ENCODE data around the gene TMX1. TPM values are rescaled to one million over a fixed set of nuclear protein-coding genes. Genes with fewer than 3 reads are reported as not detected.

Gene TMX1, protein sequence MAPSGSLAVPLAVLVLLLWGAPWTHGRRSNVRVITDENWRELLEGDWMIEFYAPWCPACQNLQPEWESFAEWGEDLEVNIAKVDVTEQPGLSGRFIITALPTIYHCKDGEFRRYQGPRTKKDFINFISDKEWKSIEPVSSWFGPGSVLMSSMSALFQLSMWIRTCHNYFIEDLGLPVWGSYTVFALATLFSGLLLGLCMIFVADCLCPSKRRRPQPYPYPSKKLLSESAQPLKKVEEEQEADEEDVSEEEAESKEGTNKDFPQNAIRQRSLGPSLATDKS
- total RNA-seq: 10 to 100 TPM; 29.9 to 31.9 (median 30.1) TPM
- long read RNA-seq, donor 1, transcript TMX1-201 (8 exons, 3,995 nt): major isoform, 66 of 73 reads
- long read RNA-seq, donor 1, partial matches to known transcripts: 2 of 73 reads
- long read RNA-seq, donor 1, other reads (novel, unspliced or antisense): 5 of 73 reads
- long read RNA-seq, donor 2, transcript TMX1-201 (8 exons, 3,995 nt): major isoform, 53 of 63 reads
- long read RNA-seq, donor 2, partial matches to known transcripts: 7 of 63 reads
- long read RNA-seq, donor 2, other reads (novel, unspliced or antisense): 3 of 63 reads

DNA sequence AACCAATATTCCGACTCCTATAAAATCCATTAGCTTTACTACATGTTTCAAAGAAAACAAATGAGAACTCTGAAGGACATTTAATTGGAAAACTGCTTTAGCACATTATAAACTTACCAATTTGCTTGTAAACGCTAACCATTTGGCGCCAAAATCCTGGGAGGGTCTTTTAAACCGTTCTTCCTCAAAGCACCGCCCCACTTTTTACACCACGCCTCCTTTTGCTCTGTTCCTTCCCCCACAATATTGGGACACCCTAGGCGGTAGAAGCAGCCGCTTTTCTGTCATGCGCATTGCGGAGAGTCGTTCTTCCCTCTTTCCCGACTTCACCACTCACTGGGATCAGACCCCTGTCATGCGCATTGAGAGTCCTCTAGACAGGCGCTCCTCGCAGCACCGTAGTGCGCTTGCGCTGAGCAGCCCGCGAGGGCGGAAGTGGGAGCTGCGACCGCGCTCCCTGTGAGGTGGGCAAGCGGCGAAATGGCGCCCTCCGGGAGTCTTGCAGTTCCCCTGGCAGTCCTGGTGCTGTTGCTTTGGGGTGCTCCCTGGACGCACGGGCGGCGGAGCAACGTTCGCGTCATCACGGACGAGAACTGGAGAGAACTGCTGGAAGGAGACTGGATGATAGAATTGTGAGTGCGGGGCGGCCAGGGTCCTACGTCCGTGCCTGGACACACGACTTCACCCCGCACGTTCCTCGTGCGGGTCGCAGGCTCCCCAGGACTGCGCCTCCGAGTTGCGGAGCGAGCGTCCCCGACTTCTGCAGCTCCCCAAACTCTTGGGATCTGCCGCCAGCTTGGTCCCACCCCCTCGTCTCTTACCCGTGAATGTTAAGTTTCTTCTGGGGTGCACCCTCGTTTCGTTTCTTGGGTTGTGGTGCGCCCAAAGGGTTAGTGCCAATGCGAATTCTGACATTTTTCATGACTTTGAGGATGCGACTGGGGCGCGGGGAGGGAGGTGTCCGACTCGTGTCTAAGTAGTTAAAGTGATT, at the start of gene TMX1:
Gene TMX1, plus strand, starts transcription at position 435 of the 991 bp plus-strand sequence. Its CDS starts 46 bp downstream, at position 481.
- peak; percentile 99 for ATAC-seq
- intact Hi-C loops (cut with DNase I, micrococcal nuclease): no loop called here
- peak; percentile 92 to 95 (median 94) for DNase-seq
- Histone ChIP-seq H3K9me3 (no peaks in the 10 kb centered on the region), H3K4me1 (ENCODE audit: low read depth) (peaks cover 3% of the 10 kb centered on the region), H3K4me3 (peak within 1 kb of the TSS; percentile 94), H3K36me3 (ENCODE audit: low read depth) (no peaks in the 10 kb centered on the region)
- TF ChIP-seq, protein P1, sequence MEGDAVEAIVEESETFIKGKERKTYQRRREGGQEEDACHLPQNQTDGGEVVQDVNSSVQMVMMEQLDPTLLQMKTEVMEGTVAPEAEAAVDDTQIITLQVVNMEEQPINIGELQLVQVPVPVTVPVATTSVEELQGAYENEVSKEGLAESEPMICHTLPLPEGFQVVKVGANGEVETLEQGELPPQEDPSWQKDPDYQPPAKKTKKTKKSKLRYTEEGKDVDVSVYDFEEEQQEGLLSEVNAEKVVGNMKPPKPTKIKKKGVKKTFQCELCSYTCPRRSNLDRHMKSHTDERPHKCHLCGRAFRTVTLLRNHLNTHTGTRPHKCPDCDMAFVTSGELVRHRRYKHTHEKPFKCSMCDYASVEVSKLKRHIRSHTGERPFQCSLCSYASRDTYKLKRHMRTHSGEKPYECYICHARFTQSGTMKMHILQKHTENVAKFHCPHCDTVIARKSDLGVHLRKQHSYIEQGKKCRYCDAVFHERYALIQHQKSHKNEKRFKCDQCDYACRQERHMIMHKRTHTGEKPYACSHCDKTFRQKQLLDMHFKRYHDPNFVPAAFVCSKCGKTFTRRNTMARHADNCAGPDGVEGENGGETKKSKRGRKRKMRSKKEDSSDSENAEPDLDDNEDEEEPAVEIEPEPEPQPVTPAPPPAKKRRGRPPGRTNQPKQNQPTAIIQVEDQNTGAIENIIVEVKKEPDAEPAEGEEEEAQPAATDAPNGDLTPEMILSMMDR (IDR thresholded peaks at IDR 0.05): no peak

DNA sequence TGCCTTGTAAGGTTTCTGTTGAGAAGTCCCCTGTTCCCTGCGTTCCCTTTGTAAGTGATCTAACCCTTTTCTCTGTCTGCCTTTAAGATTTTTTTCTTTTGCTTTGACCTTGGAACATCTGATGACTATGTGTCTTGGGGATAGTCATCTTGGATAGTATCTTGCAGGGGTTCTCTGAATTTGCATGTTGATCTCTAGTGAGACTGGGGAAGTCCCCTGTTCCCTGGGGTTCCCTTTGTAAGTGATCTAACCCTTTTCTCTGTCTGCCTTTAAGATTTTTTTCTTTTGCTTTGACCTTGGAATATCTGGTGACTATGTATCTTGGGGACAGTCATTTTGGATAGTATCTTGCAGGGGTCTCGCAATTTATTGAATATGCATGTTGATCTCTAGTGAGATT, 38.2 kb upstream of the TMX1 start:
- ATAC-seq: no peak
- DNase-seq: no peak
- H3K9me3 ChIP-seq: no peaks in the 10 kb centered on the region
- intact Hi-C loops (cut with DNase I, micrococcal nuclease): no loop called here
- TF ChIP-seq, protein P1 (IDR thresholded peaks at IDR 0.05): no peak
- H3K4me3 ChIP-seq: no peak overlapping the region
- no peaks in the 10 kb centered on the region for H3K36me3 ChIP-seq (ENCODE audit: low read depth)
- no peaks in the 10 kb centered on the region for H3K4me1 ChIP-seq (ENCODE audit: low read depth)

DNA sequence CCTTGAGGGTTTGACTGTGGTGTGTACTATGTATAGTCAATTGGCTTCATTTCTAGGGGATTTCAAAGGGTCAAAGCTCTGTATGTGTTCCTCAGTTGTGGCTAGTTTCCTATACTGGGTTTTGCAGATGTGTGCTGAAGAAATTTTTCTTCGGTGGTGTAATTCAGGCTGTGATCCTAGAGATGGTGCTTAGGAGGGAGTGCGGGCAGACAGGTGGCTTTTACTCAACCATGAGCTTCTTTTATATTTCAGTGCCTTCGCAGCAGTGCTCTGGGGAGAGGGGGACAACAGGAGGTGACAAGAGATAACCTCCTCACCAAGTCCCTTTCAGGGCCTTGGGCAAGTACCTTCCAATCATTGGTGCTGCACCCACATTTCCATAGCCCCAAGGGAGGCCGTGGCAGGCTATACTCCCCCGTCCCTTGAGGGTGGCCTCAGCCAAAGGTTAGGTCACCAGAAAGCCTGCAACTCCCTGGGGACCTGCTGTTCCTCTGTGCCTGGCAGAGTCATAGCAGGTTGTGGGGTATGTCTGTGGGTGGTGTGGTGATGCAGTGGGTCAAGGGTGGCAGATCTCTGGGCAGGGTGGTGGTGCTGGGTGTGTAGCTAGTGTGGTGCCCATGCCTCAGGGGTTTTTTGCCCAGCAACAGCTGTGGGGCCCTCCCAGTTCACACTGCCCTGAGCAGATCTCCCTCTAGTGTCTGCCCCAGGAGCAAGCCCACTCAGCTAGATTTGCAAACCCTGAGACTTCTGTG, 37.0 kb upstream of the TMX1 start:
- DNase-seq (no peak), ATAC-seq (no peak)
- TF ChIP-seq, protein P1 (IDR thresholded peaks at IDR 0.05): no peak

DNA sequence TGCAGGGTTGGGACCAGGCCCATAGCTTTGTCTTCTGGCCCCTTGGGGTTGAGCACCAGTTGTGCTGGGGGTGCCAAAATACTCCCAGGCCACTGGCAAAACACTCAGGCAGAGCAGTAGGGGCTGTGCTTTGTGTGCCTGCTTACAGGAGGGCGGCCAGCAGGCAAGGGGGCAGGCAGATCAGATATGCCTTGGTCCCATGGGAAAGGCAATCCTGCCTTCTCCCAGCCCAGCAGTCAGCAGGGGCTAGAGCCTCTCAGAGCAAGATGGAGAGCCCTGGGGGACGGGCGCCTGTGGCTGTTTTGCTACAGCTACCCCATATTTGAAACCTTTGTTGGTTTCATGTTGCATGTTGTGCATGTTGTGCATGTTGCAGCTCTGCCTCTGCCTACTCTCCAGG, 36.2 kb upstream of the TMX1 start:
- ATAC-seq (no peak), DNase-seq (no peak)
- Histone ChIP-seq H3K4me1 (ENCODE audit: low read depth) (no peaks in the 10 kb centered on the region), H3K9me3 (no peaks in the 10 kb centered on the region), H3K4me3 (no peak overlapping the region), H3K36me3 (ENCODE audit: low read depth) (no peaks in the 10 kb centered on the region)
- intact Hi-C loops (cut with DNase I, micrococcal nuclease): no loop called here
- TF ChIP-seq, protein P1 (IDR thresholded peaks at IDR 0.05): no peak

More for the DNA sequence above, 37.0 kb upstream of the TMX1 start:
- H3K4me1 ChIP-seq (ENCODE audit: low read depth): no peaks in the 10 kb centered on the region
- intact Hi-C loops (cut with DNase I, micrococcal nuclease): no loop called here
- H3K4me3 ChIP-seq: no peak overlapping the region
- H3K36me3 ChIP-seq (ENCODE audit: low read depth): no peaks in the 10 kb centered on the region
- no peaks in the 10 kb centered on the region for H3K9me3 ChIP-seq

DNA sequence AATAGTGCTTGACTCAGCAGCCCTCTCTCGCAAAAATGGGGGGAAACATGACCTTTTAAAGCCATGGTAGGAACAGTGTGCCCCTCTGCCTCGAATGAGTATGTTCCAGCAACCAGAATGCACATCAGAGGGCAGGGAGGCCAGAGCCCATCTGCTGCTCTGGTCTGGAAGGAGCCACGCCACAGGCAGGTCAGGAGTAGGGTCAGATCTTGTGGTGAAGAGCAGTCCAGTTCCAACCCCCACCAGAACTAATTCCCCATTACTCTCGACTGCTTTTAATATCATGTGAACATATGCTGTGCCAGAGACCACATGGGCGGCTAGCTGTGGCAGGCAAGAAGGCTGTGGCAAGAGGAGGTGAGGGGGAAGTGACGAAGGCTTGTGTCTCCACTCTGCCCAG, 34.6 kb upstream of the TMX1 start:
- Histone ChIP-seq H3K36me3 (ENCODE audit: low read depth) (no peaks in the 10 kb centered on the region), H3K4me3 (no peak overlapping the region), H3K4me1 (ENCODE audit: low read depth) (no peaks in the 10 kb centered on the region), H3K9me3 (no peaks in the 10 kb centered on the region)
- DNase-seq (no peak), ATAC-seq (no peak)
- TF ChIP-seq, protein P1 (IDR thresholded peaks at IDR 0.05): no peak
- intact Hi-C loops (cut with DNase I, micrococcal nuclease): no loop called here

All from mucosa of descending colon (tissue), 3 donors.